SK-N-SH treated with all-trans-retinoic acid at 6 μM for 48 hours (cell line): ENCODE data around the gene TNC.

Experiments
- ATAC-seq: fragments of 200-7000 bp; cut with Tn5 transposase; 3 replicates; pipeline ENCODE4 v1.9.1; 2020; ENCODE audit warnings: mild to moderate bottlenecking, moderate library complexity
- ARNTL ChIP-seq: fragments of 450-650 bp; formaldehyde crosslinking; IDR thresholded peaks from 2 replicates; pipeline ENCODE4 v1.5.0; 2020; ENCODE audit warnings: low read depth, mild to moderate bottlenecking, moderate library complexity, borderline replicate concordance
- BACH2 ChIP-seq: fragments of 250-450 bp; sonication (Bioruptor Pico); IDR thresholded peaks from 2 replicates; pipeline ENCODE4 v1.9.0; 2021; ENCODE audit warnings: mild to moderate bottlenecking, borderline replicate concordance
- CSDC2 ChIP-seq: fragments of 250-450 bp; sonication (Bioruptor Pico); IDR thresholded peaks from 2 replicates; pipeline ENCODE4 v1.5.0; 2020; ENCODE audit warnings: mild to moderate bottlenecking, moderate library complexity
- ISL1 ChIP-seq: fragments of 250-450 bp; sonication (Bioruptor Pico); IDR thresholded peaks from 2 replicates; pipeline ENCODE4 v2.1.2; 2022; ENCODE audit warnings: mild to moderate bottlenecking, moderate library complexity
- OSR1 ChIP-seq: fragments of 250-450 bp; sonication (Bioruptor Pico); IDR thresholded peaks from 2 replicates; pipeline ENCODE4 v1.8.0; 2022; ENCODE audit warnings: moderate library complexity, mild to moderate bottlenecking, inconsistent platforms
- RARB ChIP-seq: fragments of 250-450 bp; sonication (Bioruptor Pico); IDR thresholded peaks from 2 replicates; pipeline ENCODE4 v1.8.0; 2021; ENCODE audit warnings: mild to moderate bottlenecking, moderate library complexity
- SNAI2 ChIP-seq: fragments of 250-450 bp; sonication (Bioruptor Pico); IDR thresholded peaks from 2 replicates; pipeline ENCODE4 v1.5.0; 2020; ENCODE audit warnings: mild to moderate bottlenecking, moderate library complexity
- TCF4 ChIP-seq: fragments of 250-450 bp; sonication (Bioruptor Pico); IDR thresholded peaks from 2 replicates; pipeline ENCODE4 v1.8.0; 2021; ENCODE audit warnings: mild to moderate bottlenecking, moderate library complexity, borderline replicate concordance
- TOX ChIP-seq: fragments of 250-450 bp; sonication (Bioruptor Pico); IDR thresholded peaks from 2 replicates; pipeline ENCODE4 v1.8.0; 2021; ENCODE audit warnings: mild to moderate bottlenecking, moderate library complexity, borderline replicate concordance
- ZC3H10 ChIP-seq: fragments of 250-450 bp; sonication (Bioruptor Pico); IDR thresholded peaks from 2 replicates; pipeline ENCODE4 v1.5.1; 2021; ENCODE audit warnings: mild to moderate bottlenecking, moderate library complexity
- ZFP3 ChIP-seq: fragments of 250-450 bp; sonication (Bioruptor Pico); IDR thresholded peaks from 2 replicates; pipeline ENCODE4 v1.5.0; 2020; ENCODE audit warnings: mild to moderate bottlenecking, moderate library complexity
- ZFP30 ChIP-seq: fragments of 450-650 bp; formaldehyde crosslinking; IDR thresholded peaks from 2 replicates; pipeline ENCODE4 v1.5.0; 2022; ENCODE audit warnings: mild to moderate bottlenecking, moderate library complexity
- ZNF565 ChIP-seq: fragments of 450-650 bp; formaldehyde crosslinking; conservative IDR thresholded peaks from 2 replicates; pipeline ENCODE4 v1.5.0; 2020; ENCODE audit warnings: low read depth, mild to moderate bottlenecking, moderate library complexity
- ZNF8 ChIP-seq: fragments of 450-650 bp; formaldehyde crosslinking; IDR thresholded peaks from 2 replicates; pipeline ENCODE4 v1.5.0; 2020; ENCODE audit warnings: mild to moderate bottlenecking, moderate library complexity
- TF ChIP-seq, protein P1 (sequence below): fragments of 250-450 bp; sonication (Bioruptor Pico); IDR thresholded peaks from 2 replicates; pipeline ENCODE4 v1.5.0; 2020; ENCODE audit warnings: mild to moderate bottlenecking, moderate library complexity
- TF ChIP-seq, protein P2 (sequence below): fragments of 250-450 bp; sonication (Bioruptor Pico); IDR thresholded peaks from 2 replicates; pipeline ENCODE4 v1.8.0; 2020; ENCODE audit warnings: mild to moderate bottlenecking, moderate library complexity, borderline replicate concordance
- TF ChIP-seq, protein P3 (sequence below): fragments of 250-450 bp; sonication (Bioruptor Pico); IDR thresholded peaks from 2 replicates; pipeline ENCODE4 v1.5.1; 2020; ENCODE audit warnings: low read depth, mild to moderate bottlenecking, moderate library complexity
- TF ChIP-seq, protein P4 (sequence below): fragments of 250-450 bp; sonication (Bioruptor Pico); IDR thresholded peaks from 2 replicates; pipeline ENCODE4 v1.8.0; 2021; ENCODE audit warnings: low read depth, mild to moderate bottlenecking, moderate library complexity, borderline replicate concordance
- TF ChIP-seq, protein P5 (sequence below): fragments of 250-450 bp; sonication (Bioruptor Pico); IDR thresholded peaks from 2 replicates; pipeline ENCODE4 v1.5.1; 2021; ENCODE audit warnings: mild to moderate bottlenecking, moderate library complexity

TNC gene

DNA sequence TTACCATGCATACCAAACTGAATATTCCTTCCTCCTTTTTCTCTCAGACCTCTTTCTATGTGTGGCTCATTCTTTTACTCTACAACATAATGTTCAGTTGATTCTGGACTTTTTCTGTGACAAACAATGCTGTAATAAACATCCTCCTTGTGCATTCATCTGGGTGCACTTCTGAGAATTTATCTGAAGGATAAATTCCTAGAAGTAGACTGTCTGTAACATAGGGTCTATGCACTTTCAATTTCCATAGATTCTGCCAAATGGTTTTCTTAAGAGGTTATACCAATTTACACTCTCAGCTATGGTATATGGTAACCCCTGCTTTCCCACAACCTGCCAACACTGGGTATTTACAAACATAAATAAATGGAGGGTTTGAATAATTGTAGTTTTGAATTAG is 24.1 kb upstream of the TNC start (continued):
- no peak for TF ChIP-seq CSDC2
- no peak for TF ChIP-seq ZFP30
- no peak for TF ChIP-seq OSR1 (CRISPR knock-in tag)
- TF ChIP-seq, protein P1, sequence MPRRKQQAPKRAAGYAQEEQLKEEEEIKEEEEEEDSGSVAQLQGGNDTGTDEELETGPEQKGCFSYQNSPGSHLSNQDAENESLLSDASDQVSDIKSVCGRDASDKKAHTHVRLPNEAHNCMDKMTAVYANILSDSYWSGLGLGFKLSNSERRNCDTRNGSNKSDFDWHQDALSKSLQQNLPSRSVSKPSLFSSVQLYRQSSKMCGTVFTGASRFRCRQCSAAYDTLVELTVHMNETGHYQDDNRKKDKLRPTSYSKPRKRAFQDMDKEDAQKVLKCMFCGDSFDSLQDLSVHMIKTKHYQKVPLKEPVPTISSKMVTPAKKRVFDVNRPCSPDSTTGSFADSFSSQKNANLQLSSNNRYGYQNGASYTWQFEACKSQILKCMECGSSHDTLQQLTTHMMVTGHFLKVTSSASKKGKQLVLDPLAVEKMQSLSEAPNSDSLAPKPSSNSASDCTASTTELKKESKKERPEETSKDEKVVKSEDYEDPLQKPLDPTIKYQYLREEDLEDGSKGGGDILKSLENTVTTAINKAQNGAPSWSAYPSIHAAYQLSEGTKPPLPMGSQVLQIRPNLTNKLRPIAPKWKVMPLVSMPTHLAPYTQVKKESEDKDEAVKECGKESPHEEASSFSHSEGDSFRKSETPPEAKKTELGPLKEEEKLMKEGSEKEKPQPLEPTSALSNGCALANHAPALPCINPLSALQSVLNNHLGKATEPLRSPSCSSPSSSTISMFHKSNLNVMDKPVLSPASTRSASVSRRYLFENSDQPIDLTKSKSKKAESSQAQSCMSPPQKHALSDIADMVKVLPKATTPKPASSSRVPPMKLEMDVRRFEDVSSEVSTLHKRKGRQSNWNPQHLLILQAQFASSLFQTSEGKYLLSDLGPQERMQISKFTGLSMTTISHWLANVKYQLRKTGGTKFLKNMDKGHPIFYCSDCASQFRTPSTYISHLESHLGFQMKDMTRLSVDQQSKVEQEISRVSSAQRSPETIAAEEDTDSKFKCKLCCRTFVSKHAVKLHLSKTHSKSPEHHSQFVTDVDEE (CRISPR knock-in tag) = no peak
- TF ChIP-seq TCF4 = no peak
- TF ChIP-seq SNAI2 (CRISPR knock-in tag) = no peak
- TF ChIP-seq, protein P2, sequence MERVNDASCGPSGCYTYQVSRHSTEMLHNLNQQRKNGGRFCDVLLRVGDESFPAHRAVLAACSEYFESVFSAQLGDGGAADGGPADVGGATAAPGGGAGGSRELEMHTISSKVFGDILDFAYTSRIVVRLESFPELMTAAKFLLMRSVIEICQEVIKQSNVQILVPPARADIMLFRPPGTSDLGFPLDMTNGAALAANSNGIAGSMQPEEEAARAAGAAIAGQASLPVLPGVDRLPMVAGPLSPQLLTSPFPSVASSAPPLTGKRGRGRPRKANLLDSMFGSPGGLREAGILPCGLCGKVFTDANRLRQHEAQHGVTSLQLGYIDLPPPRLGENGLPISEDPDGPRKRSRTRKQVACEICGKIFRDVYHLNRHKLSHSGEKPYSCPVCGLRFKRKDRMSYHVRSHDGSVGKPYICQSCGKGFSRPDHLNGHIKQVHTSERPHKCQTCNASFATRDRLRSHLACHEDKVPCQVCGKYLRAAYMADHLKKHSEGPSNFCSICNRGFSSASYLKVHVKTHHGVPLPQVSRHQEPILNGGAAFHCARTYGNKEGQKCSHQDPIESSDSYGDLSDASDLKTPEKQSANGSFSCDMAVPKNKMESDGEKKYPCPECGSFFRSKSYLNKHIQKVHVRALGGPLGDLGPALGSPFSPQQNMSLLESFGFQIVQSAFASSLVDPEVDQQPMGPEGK (CRISPR knock-in tag) = no peak
- TF ChIP-seq ZFP3 (CRISPR knock-in tag) = no peak

DNA sequence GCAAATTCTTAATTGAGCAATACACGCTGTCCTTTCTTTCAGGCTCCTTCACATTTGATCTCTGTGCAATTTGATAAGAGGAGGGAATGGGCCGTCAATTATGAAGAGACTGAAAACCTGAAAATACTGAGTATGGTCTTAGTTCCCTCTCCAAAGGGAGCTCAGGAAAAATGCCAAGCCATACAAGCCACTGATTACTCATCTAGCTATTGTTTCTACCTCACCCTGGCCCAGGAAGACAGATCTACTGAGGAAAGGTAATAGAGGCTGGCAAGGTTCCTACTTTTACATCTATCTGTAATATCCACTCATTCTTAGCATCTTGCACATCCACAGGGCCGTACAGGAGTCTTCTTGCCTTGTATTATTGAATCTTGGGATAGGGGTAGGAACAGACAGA is 23.7 kb upstream of the TNC start:
- TF ChIP-seq, protein P3, sequence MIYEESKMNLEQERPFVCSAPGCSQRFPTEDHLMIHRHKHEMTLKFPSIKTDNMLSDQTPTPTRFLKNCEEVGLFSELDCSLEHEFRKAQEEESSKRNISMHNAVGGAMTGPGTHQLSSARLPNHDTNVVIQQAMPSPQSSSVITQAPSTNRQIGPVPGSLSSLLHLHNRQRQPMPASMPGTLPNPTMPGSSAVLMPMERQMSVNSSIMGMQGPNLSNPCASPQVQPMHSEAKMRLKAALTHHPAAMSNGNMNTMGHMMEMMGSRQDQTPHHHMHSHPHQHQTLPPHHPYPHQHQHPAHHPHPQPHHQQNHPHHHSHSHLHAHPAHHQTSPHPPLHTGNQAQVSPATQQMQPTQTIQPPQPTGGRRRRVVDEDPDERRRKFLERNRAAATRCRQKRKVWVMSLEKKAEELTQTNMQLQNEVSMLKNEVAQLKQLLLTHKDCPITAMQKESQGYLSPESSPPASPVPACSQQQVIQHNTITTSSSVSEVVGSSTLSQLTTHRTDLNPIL = no peak
- no peak for TF ChIP-seq ARNTL (CRISPR knock-in tag)
- no peak for TF ChIP-seq OSR1 (CRISPR knock-in tag)
- no peak for TF ChIP-seq ZFP3 (CRISPR knock-in tag)
- TF ChIP-seq TCF4 = no peak
- TF ChIP-seq ZFP30 = no peak
- no peak for TF ChIP-seq ZNF8 (CRISPR knock-in tag)
- no peak for TF ChIP-seq SNAI2 (CRISPR knock-in tag)
- no peak for TF ChIP-seq TOX
- no peak for TF ChIP-seq ZNF565 (CRISPR knock-in tag)
- TF ChIP-seq, protein P4, sequence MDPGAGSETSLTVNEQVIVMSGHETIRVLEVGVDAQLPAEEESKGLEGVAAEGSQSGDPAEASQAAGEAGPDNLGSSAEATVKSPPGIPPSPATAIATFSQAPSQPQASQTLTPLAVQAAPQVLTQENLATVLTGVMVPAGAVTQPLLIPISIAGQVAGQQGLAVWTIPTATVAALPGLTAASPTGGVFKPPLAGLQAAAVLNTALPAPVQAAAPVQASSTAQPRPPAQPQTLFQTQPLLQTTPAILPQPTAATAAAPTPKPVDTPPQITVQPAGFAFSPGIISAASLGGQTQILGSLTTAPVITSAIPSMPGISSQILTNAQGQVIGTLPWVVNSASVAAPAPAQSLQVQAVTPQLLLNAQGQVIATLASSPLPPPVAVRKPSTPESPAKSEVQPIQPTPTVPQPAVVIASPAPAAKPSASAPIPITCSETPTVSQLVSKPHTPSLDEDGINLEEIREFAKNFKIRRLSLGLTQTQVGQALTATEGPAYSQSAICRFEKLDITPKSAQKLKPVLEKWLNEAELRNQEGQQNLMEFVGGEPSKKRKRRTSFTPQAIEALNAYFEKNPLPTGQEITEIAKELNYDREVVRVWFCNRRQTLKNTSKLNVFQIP (CRISPR knock-in tag) = no peak
- TF ChIP-seq, all 23 proteins: peak for 0
- no peak for ATAC-seq

DNA sequence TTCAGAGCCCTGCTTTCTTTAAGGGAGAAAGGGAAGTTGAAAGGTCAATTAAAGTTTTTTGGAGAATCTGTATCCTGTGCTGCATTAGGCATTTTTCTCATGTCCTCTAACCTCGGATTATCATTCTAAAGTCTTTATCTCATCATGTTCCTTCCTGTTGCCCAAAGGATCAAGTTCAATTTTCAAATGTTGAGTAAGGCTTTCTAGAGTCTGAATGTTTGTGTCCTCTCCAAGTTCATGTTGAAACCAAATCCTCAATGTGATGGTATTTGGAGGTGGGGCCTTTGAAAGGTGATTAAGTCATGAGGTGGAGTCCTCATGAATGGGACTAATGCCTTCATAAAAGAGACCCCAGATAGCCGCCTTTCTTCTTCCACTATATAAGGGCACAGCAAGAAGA is 20.2 kb upstream of the TNC start:
- no peak for ATAC-seq
- TF ChIP-seq ZNF565 (CRISPR knock-in tag) = no peak
- TF ChIP-seq, protein P4 (CRISPR knock-in tag) = no peak
- TF ChIP-seq RARB (CRISPR knock-in tag) = no peak
- TF ChIP-seq, protein P5, sequence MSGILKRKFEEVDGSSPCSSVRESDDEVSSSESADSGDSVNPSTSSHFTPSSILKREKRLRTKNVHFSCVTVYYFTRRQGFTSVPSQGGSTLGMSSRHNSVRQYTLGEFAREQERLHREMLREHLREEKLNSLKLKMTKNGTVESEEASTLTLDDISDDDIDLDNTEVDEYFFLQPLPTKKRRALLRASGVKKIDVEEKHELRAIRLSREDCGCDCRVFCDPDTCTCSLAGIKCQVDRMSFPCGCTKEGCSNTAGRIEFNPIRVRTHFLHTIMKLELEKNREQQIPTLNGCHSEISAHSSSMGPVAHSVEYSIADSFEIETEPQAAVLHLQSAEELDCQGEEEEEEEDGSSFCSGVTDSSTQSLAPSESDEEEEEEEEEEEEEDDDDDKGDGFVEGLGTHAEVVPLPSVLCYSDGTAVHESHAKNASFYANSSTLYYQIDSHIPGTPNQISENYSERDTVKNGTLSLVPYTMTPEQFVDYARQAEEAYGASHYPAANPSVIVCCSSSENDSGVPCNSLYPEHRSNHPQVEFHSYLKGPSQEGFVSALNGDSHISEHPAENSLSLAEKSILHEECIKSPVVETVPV (CRISPR knock-in tag) = no peak
- no peak for TF ChIP-seq BACH2 (CRISPR knock-in tag)
- TF ChIP-seq ZC3H10 = no peak
- no peak for TF ChIP-seq TOX
- no peak for TF ChIP-seq SNAI2 (CRISPR knock-in tag)
- no peak for TF ChIP-seq TCF4
- no peak for TF ChIP-seq ZNF8 (CRISPR knock-in tag)
- TF ChIP-seq OSR1 (CRISPR knock-in tag) = no peak
- no peak for TF ChIP-seq ISL1 (CRISPR knock-in tag)
- TF ChIP-seq, protein P2 (CRISPR knock-in tag) = no peak
- TF ChIP-seq, all 23 proteins: peak for 0
